Activated CD8-positive, alpha-beta T cell treated with anti-CD3 and anti-CD28 coated beads, Interleukin-2, amount 10 ng/mL, durations not matched to agents 7 days and 5 days (primary cell): ENCODE measurements around the gene IL12RB2. TPM values are rescaled to one million over a fixed set of nuclear protein-coding genes. Genes with fewer than 3 reads are reported as not detected.

Experiments
- ATAC-seq: fragments of 150-1000 bp; cut with Tn5 transposase; one replicate; pipeline ENCODE4 v1.10.0; 2021; ENCODE audit warnings: moderate library complexity
- CTCF ChIA-PET: fragments of 350-600 bp; sonication (Branson Sonifier 250); formaldehyde crosslinking; loops from one replicate; lab custom pipeline; 2021; ENCODE audit warnings: antibody characterized with exemption; lab: Charles Lee
- POLR2A ChIA-PET: fragments of 350-600 bp; sonication (Branson Sonifier 250); formaldehyde crosslinking; loops from one replicate; lab custom pipeline; 2021; ENCODE audit warnings: antibody characterized with exemption; lab: Charles Lee
- DNase-seq: peaks from one replicate; pipeline ENCODE4 v3.0.0-alpha.2; 2020
- H3K27ac Mint-ChIP-seq: one replicate; pipeline ENCODE4 v1.8.0; 2021; ENCODE audit warnings: mild to moderate bottlenecking, mixed read lengths
- H3K27me3 Mint-ChIP-seq: one replicate; pipeline ENCODE4 v1.8.0; 2021; ENCODE audit warnings: low read depth, mixed read lengths
- H3K36me3 Mint-ChIP-seq: one replicate; pipeline ENCODE4 v1.8.0; 2021; ENCODE audit warnings: low read depth, mixed read lengths
- H3K4me1 Mint-ChIP-seq: one replicate; pipeline ENCODE4 v1.8.0; 2021; ENCODE audit warnings: low read depth, mixed read lengths
- H3K4me3 Mint-ChIP-seq: one replicate; pipeline ENCODE4 v1.8.0; 2021; ENCODE audit warnings: mild to moderate bottlenecking, mixed read lengths
- H3K9me3 Mint-ChIP-seq: one replicate; pipeline ENCODE4 v1.8.0; 2022; ENCODE audit warnings: mixed read lengths; ENCODE audit not compliant: insufficient read depth
- total RNA-seq, 2 experiments: library from RNA; stranded (reverse); gene quantifications; one replicate each; pipeline ENCODE4 v1.2.3, GENCODE V29; 2021

Gene IL12RB2
- total RNA-seq, 2 experiments from 2014 or later = 17.3 to 19.6 TPM

DNA sequence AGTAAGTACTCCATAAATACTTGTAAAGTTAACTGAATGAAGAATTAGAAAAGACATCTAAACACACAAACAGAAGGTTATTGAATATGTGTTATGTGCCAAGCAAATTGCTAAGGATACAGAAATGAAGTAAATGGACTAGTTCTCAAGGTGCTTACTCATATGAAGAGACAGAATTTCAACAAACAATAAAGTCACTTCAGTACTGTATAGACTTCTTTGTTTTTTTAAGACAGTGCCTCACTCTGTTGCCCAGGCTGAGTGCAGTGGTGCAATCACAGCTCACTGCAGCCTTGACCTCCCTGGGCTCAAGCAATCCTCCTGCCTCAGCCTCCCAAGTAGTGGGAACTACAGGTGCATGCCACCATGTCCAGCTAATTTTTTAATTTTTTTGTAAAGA lies 65.2 kb downstream of the IL12RB2 start:
- Mint-ChIP-seq H3K4me3 (no peak overlapping the region), H3K9me3 (no peaks in the 10 kb centered on the region), H3K27ac (no peak overlapping the region), H3K27me3 (no peaks in the 10 kb centered on the region), H3K36me3 (peaks cover 57% of the 10 kb centered on the region), H3K4me1 (peaks cover 12% of the 10 kb centered on the region)
- POLR2A ChIA-PET = interaction anchor here (0.6 kb wide), 1 partner anchor 147 kb away, joined by 4 read pairs; no protein-coding TSS in a partner anchor
- ATAC-seq = no peak
- CTCF ChIA-PET = interaction anchor here (1.6 kb wide), 1 partner anchor 17 kb away, joined by 3 read pairs; no protein-coding TSS in a partner anchor
- DNase-seq = no peak

DNA sequence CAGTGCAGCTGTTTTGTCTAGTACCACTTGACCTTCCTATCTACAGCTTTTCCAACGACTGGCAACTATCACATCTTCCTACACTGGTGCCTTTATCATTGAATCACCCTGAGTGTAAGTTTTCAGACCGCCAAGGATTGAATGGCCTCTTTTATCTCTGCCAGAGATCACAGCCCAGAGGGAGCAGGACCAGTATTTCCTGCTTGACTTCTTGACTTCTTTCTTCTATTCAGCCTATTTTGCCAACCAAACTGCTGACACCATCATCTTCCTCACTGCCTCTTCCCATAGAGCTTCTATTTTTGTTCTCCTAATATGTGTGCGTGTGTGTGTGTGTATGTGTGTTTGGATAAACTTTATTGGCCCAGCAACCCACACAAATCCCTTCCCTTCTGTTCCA lies 68.7 kb downstream of the IL12RB2 start:
- CTCF ChIA-PET = interaction anchor here (0.6 to 1.3 kb wide), 2 partner anchors 21 to 162 kb away, joined by 3 read pairs; no protein-coding TSS in a partner anchor

DNA sequence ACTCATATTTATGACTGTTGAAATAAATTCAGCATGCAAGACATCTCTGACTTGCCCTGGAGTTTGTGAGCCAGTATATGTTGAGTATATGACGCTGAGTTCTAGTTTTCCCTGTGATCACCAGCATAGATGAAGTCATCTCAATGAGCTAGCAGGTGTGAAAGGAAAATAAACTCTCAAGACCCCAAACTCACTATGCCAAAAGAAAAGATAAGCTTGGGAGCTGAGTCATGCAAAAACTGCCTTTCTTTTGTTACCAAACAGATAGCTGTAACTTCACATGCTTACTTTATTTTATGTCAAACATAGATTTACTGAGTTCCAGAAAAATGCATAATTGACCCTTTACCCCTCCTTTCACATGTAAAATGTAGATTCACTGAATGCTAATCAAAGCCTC lies 69.6 kb downstream of the IL12RB2 start:
- POLR2A ChIA-PET = no interaction called here

More for the DNA sequence above, 68.7 kb downstream of the IL12RB2 start:
- H3K27ac Mint-ChIP-seq = no peak overlapping the region
- H3K4me3 Mint-ChIP-seq = no peak overlapping the region
- ATAC-seq (no peak), DNase-seq (no peak)
- peaks cover 63% of the 10 kb centered on the region for H3K36me3 Mint-ChIP-seq
- peaks cover 12% of the 10 kb centered on the region for H3K4me1 Mint-ChIP-seq
- POLR2A ChIA-PET = no interaction called here
- no peaks in the 10 kb centered on the region for H3K9me3 Mint-ChIP-seq
- H3K27me3 Mint-ChIP-seq = no peaks in the 10 kb centered on the region

DNA sequence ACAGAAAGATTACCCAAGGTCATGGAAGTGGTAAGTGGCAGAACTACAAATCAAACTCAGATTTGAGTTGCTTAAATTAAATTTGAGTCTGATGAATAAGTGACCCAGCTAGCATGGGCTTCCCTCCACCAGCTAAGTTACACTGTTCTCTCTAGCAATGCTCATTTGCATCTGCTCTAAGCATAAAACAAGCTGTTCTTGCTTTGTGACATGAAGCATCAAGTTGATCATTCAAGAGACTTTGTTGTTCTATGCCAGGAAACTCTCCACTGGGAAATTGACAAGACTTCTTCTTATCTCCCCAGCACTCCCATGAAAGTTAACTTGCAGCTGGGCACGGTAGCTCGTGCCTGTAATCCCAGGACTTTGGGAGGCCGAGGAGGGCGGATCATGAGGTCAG lies 73.5 kb downstream of the IL12RB2 start:
- H3K27me3 Mint-ChIP-seq = no peaks in the 10 kb centered on the region
- peaks cover 12% of the 10 kb centered on the region for H3K4me1 Mint-ChIP-seq
- H3K27ac Mint-ChIP-seq = no peak overlapping the region
- H3K9me3 Mint-ChIP-seq = peaks cover 11% of the 10 kb centered on the region
- no peak for DNase-seq
- ChIA-PET POLR2A (no interaction called here), CTCF (no interaction called here)
- no peak for ATAC-seq
- H3K4me3 Mint-ChIP-seq = no peak overlapping the region
- peaks cover 79% of the 10 kb centered on the region for H3K36me3 Mint-ChIP-seq

More for the DNA sequence above, 69.6 kb downstream of the IL12RB2 start:
- Mint-ChIP-seq H3K36me3 (peaks cover 58% of the 10 kb centered on the region), H3K9me3 (no peaks in the 10 kb centered on the region), H3K4me1 (peaks cover 12% of the 10 kb centered on the region), H3K4me3 (no peak overlapping the region), H3K27ac (no peak overlapping the region), H3K27me3 (no peaks in the 10 kb centered on the region)
- ATAC-seq (no peak), DNase-seq (no peak)
- CTCF ChIA-PET = interaction anchor here (1.3 kb wide), 1 partner anchor 163 kb away, joined by 3 read pairs; no protein-coding TSS in a partner anchor

DNA sequence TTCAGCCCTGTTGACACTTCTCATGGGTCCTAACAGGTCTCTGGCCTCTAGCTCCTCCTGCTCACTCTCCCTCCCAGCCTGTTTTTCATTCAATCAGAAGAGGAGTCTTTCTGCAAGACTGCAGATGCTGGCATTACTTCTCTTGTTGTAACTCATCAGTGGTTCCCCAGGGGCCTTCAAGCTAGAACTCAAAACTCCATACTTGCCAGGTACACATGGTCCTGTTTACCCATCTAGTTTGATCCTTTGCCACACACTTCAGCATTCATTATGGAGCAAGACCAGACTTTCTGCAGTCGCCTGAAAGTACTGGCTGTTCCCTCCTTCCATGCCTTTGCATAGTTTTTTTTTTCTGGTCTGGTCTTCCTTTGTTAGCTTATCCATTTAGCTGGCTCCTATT lies 74.6 kb downstream of the IL12RB2 start:
- peaks cover 11% of the 10 kb centered on the region for H3K9me3 Mint-ChIP-seq
- DNase-seq (no peak), ATAC-seq (no peak)
- H3K36me3 Mint-ChIP-seq = peaks cover 72% of the 10 kb centered on the region
- H3K27me3 Mint-ChIP-seq = no peaks in the 10 kb centered on the region
- no peak overlapping the region for H3K4me3 Mint-ChIP-seq
- CTCF ChIA-PET = no interaction called here
- H3K27ac Mint-ChIP-seq = no peak overlapping the region
- POLR2A ChIA-PET = no interaction called here
- H3K4me1 Mint-ChIP-seq = peaks cover 6% of the 10 kb centered on the region

DNA sequence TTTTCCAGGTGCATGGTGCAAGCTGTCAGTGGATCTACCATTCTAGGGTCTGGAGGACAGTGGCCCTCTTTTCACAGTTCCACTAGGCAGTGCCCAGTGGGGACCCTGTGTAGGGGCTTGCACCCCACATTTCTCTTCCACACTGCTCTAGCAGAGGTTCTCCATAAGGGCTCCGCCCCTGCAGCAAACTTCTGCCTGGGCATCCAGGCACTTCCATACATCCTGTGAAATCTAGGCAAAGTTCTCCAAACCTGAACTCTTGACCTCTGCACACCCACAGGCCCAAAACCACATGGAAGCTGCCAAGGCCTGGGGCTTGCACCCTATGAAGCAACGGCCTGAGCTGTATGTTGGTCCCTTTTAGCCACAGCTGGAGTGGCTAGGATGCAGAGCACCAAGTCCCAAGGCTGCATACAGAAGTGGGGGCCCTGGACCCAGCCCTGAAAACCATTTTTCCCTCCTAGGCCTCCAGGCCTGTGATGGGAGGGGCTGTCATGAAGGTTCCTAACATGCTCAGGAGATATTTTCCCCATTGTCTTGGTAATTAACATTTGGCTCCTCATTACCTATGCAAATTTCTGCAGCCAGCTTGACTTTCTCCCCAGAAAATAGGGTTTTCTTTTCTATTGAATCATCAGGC lies 76.4 kb downstream of the IL12RB2 start:
- POLR2A ChIA-PET = interaction anchor here (0.7 kb wide), 1 partner anchor 51 kb away, joined by 4 read pairs; no protein-coding TSS in a partner anchor
- no peak for DNase-seq
- no peak for ATAC-seq
- H3K36me3 Mint-ChIP-seq = peaks cover 64% of the 10 kb centered on the region
- H3K27ac Mint-ChIP-seq = no peak overlapping the region
- H3K4me3 Mint-ChIP-seq = no peak overlapping the region
- CTCF ChIA-PET = interaction anchor here (0.7 kb wide), 1 partner anchor 170 kb away, joined by 5 read pairs; no protein-coding TSS in a partner anchor
- peaks cover 11% of the 10 kb centered on the region for H3K9me3 Mint-ChIP-seq
- no peaks in the 10 kb centered on the region for H3K4me1 Mint-ChIP-seq
- no peaks in the 10 kb centered on the region for H3K27me3 Mint-ChIP-seq

DNA sequence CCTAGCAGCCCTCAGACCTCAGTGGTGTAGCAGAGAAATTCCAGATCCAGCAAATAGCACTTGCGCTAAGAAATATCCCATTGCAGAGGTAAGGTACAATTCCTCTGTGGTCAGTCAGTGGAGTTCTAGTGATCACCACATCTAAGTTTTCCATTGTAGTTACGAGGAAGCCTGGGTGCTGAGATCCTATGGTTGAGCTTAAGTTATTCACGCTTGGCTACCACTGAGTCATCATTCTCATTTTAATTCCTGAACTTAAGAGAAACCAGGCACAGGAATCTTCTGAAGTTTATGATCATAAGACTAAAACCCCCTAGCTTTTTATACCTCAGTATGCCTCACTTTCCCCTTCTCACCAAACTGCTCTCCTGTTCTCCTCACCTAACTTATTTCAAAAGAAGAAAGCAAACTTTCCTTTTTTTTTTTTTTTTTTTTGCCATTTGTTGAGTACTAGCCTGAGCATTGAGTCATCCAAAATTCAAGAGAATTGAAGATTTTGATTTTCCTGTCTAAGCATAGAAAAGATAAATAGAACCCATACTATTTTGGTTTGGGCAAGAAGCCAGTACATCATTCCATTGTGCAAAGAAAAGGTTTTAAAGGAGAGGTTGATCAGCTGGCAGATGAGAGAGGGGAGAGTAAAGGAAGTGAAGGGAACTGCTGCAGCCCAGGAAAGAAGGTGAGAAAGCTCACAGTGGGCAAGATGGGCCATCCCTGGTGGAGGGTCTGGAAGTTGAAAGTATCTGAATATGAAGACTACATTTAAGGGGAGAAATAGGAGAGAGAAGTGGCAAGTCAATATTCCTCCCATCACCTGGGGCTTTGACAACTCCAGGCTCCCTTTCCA lies 82.6 kb downstream of the IL12RB2 start:
- ChIA-PET CTCF (interaction anchor here (1.1 kb wide), 1 partner anchor 37 kb away, joined by 3 read pairs; no protein-coding TSS in a partner anchor), POLR2A (interaction anchor here (1.5 kb wide), 1 partner anchor 8 kb away, joined by 4 read pairs; no protein-coding TSS in a partner anchor)
- Mint-ChIP-seq H3K4me1 (no peaks in the 10 kb centered on the region), H3K9me3 (peaks cover 2% of the 10 kb centered on the region), H3K27me3 (no peaks in the 10 kb centered on the region), H3K27ac (no peak overlapping the region), H3K36me3 (peaks cover 47% of the 10 kb centered on the region), H3K4me3 (no peak overlapping the region)
- ATAC-seq = no peak
- DNase-seq = no peak

DNA sequence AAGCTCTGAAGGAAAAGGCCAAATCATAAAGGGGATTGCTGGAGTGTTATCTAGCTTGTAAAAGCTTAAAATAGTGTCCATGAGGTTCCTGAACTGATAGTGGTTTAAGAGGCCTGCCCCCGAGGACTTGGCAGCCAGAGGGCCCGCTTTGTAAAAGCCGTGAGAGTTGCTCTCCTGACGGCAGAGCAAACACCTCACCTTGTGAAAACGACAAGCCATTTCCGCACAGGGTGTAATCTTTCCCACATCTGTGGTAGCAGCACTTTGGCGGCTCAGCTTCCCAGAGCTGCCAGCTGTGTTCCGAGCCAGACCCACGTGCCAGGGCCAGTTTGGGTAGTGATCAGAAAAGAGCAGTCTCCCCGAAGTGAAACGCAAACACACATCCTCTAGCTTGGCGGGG lies 85.6 kb downstream of the IL12RB2 start:
- ChIA-PET POLR2A (no interaction called here), CTCF (interaction anchor here (0.9 kb wide), 1 partner anchor 27 kb away, joined by 3 read pairs; no protein-coding TSS in a partner anchor)
- DNase-seq = no peak
- Mint-ChIP-seq H3K9me3 (no peaks in the 10 kb centered on the region), H3K27me3 (no peaks in the 10 kb centered on the region), H3K27ac (peak overlapping the region; percentile 33), H3K4me3 (no peak overlapping the region), H3K36me3 (peaks cover 57% of the 10 kb centered on the region), H3K4me1 (no peaks in the 10 kb centered on the region)
- no peak for ATAC-seq

DNA sequence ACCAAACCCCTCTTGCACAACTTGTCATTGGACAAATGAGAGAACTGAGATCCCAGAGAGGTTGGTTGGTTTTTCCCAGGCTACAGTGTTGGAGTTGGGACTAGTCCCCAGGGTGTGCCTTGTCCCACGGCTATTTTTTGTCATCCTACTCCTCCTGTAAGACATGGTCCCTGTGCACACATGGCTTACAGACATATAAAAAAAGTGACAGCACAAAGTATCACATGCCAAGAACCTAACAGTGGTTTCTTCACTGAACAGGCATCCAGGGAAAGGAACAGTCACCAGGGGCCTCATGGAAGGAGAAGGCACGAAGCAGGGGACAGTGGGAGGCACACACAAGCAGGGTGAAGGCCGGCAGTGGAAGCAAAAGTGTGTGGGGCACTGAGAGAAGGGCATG lies 86.1 kb downstream of the IL12RB2 start:
- DNase-seq (no peak), ATAC-seq (no peak)
- Mint-ChIP-seq H3K4me3 (no peak overlapping the region), H3K9me3 (no peaks in the 10 kb centered on the region), H3K36me3 (peaks cover 58% of the 10 kb centered on the region), H3K27ac (no peak overlapping the region), H3K4me1 (no peaks in the 10 kb centered on the region), H3K27me3 (no peaks in the 10 kb centered on the region)
- CTCF ChIA-PET = interaction anchor here (0.9 to 1.0 kb wide), 2 partner anchors 13 to 107 kb away, joined by 3 read pairs; no protein-coding TSS in a partner anchor
- POLR2A ChIA-PET = no interaction called here

DNA sequence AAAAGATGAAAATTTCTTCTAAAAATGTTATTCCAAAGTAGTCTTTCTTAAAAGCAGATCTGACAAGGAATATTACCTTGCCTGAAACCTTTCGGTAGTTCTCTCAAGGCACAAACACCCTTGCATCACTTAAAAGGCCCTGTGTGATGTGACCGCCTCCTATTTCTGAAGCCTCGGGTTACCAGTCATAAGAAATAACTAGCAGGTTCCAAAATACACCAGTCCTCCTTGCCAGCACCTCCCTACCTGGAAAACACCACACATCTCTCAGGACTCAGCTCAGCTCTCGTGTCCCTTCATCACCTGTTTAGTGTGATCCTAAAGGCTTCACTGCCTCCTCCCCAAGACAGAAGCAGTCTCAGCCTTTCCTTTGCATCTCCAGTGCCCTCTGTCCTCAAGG lies 86.9 kb downstream of the IL12RB2 start:
- Mint-ChIP-seq H3K4me1 (no peaks in the 10 kb centered on the region), H3K27me3 (no peaks in the 10 kb centered on the region), H3K4me3 (no peak overlapping the region), H3K36me3 (peaks cover 62% of the 10 kb centered on the region), H3K27ac (no peak overlapping the region), H3K9me3 (no peaks in the 10 kb centered on the region)
- DNase-seq (no peak), ATAC-seq (no peak)
- CTCF ChIA-PET = interaction anchor here (0.7 to 1.0 kb wide), 3 partner anchors 12 to 245 kb away, joined by 3 read pairs; no protein-coding TSS in a partner anchor
- POLR2A ChIA-PET = no interaction called here

DNA sequence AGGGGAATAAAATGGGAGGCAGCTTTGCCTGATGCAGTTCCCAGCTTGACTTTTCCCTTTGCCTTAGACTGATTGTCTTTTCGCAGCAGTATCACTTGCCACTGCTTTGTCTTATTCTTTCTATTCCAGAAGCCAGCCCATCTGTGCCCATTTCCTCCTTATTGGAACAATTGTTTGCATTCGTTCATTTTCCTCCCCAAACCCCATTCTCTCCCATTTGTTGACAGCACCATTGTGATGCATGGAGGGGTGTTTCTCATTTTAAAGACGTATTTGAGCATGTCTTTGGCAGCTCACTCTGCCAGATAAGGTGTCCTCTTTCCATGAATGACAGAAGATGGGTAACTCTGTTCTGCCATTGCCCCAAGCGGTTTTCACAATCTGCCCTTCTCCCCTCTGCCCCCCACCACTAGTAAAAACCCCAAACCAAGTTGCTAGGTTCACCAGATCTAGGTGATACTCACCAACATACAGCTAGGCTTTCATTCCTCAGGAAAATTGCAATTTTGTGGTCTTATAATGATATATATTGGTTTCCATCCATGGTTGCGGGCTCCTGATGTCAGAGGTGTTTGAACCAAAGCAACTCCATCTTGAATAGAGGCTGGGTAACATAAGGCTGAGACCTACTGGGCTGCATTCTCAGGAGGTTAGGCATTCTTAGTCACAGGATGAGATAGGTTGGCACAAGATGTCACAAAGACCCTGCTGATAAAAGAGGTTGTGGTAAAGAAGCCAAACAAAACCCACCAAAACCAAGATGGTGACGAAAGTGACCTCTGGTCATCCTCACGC lies 91.7 kb downstream of the IL12RB2 start:
- ChIA-PET CTCF (interaction anchor here (1.1 kb wide), 1 partner anchor 9 kb away, joined by 3 read pairs; no protein-coding TSS in a partner anchor), POLR2A (no interaction called here)
- Mint-ChIP-seq H3K4me3 (no peak overlapping the region), H3K27me3 (no peaks in the 10 kb centered on the region), H3K36me3 (peaks cover 47% of the 10 kb centered on the region), H3K4me1 (no peaks in the 10 kb centered on the region), H3K9me3 (no peaks in the 10 kb centered on the region), H3K27ac (no peak overlapping the region)
- ATAC-seq = no peak
- no peak for DNase-seq
